HCT116 (cell line): ENCODE results near the gene IL18.

Experiments used
- CTCF ChIP-seq, 3 experiments: fragments of 200-600 bp in 1 of 3; sonication (generic) in 1 of 3; IDR thresholded peaks in 2 of 3; conservative IDR thresholded peaks in 1 of 3; 2 replicates each; pipeline ENCODE4 v1.5.1; 2012 to 2017; ENCODE audit warnings: low read depth in 2 of 3, low read length in 2 of 3, antibody characterized with exemption in 1 of 3, borderline replicate concordance in 1 of 3, control low read depth in 1 of 3, mild to moderate bottlenecking in 1 of 3, mixed read lengths in 1 of 3, mixed run types in 1 of 3, moderate library complexity in 1 of 3; ENCODE audit not compliant: insufficient read depth in 1 of 3
- EZH2 ChIP-seq: fragments of 200-600 bp; sonication (generic); IDR thresholded peaks from 2 replicates; pipeline ENCODE4 v1.6.1; 2017; ENCODE audit warnings: antibody characterized with exemption, mixed run types
- JUND ChIP-seq: IDR thresholded peaks from 2 replicates; pipeline ENCODE4 v1.6.1; 2012
- POLR2A ChIP-seq: IDR thresholded peaks from 2 replicates; pipeline ENCODE4 v1.7.0; 2011; ENCODE audit warnings: borderline replicate concordance; ENCODE audit not compliant: insufficient read depth, insufficient read length; ENCODE audit errors: extremely low read depth
- POLR2AphosphoS5 ChIP-seq: IDR thresholded peaks from 2 replicates; pipeline ENCODE4 v1.6.1; 2011; ENCODE audit warnings: mild to moderate bottlenecking, low read depth, low read length, moderate library complexity

- no peak for TF ChIP-seq CTCF (IDR thresholded peaks at IDR 0.05 in 2 of 3, conservative IDR thresholded peaks at IDR 0.05 in 1 of 3; ENCODE audit: borderline replicate concordance in 1 of 3, insufficient read depth in 1 of 3, low read depth in 2 of 3, low read length in 2 of 3)
- TF ChIP-seq POLR2A, result no peak
- TF ChIP-seq POLR2AphosphoS5, result no peak
- no peak for TF ChIP-seq JUND
- TF ChIP-seq EZH2, result no peak
Observed at GRCh38 chr11:112156153-112156955, 7.5 kb downstream of the IL18 start.
